ENCODE data around the gene TRPC4AP. TPM values are rescaled to one million over a fixed set of nuclear protein-coding genes. Genes with fewer than 3 reads are reported as not detected.
A peak's percentile ranks its signal among the peaks of the same experiment; 100 is the strongest.

Gene TRPC4AP
- polyA plus RNA-seq, 2 of the 4 experiments (the other 2 are of a cell fraction) = 51.4 to 55.3 TPM

- POLR2A ChIA-PET = no interaction called here
- TF ChIP-seq MAFK (IDR thresholded peaks at IDR 0.05; ENCODE audit: partially characterized antibody) = peak; percentile 93
- TF ChIP-seq USF2 (IDR thresholded peaks at IDR 0.05) = no peak
- peak; percentile 27; the same call in 1 of the 2 replicates for TF ChIP-seq HOXB5 (CRISPR knock-in tag; IDR thresholded peaks at IDR 0.05)
- TF ChIP-seq MYC (IDR thresholded peaks at IDR 0.05; ENCODE audit: borderline replicate concordance, low read length) = no peak
- TF ChIP-seq HOXB13 (CRISPR knock-in tag; IDR thresholded peaks at IDR 0.05; ENCODE audit: low read depth) = peak; percentile 74; the same call in 1 of the 2 replicates
- TF ChIP-seq NFE2L2 (conservative IDR thresholded peaks at IDR 0.05; ENCODE audit: low read length) = peak; percentile 89
- no peak for TF ChIP-seq CHD2 (IDR thresholded peaks at IDR 0.05; ENCODE audit: low read length, partially characterized antibody)
- 0 out of 2 replicates have a peak, but pooled peaks have one; percentile 33 for TF ChIP-seq TP53 (CRISPR knock-in tag; IDR thresholded peaks at IDR 0.05)
- TF ChIP-seq ZFP36 (IDR thresholded peaks at IDR 0.05; ENCODE audit: borderline replicate concordance, partially characterized antibody) = peak; percentile 69
- H3K4me3 ChIP-seq = no peak overlapping the region
- H3K4me2 ChIP-seq = peak overlapping the region; percentile 22; the same call in 1 of the 3 replicates
- ATAC-seq (no peak), DNase-seq (ENCODE audit: low read depth in 1 of 2, low spot score in 1 of 2) (peak in 1 of 2 experiments; percentile 41), FAIRE-seq (no peak)
- H3K4me1 ChIP-seq = peaks cover 52% of the 10 kb centered on the region
- peak overlapping the region; percentile 71 to 78 for H3K27ac ChIP-seq
- 80% methylated on average over 5 of the region's 5 CpGs for WGBS (ENCODE audit: missing lambda C conversion rate)
- H3K9me3 ChIP-seq = no peaks in the 10 kb centered on the region
- CTCF ChIA-PET = interaction anchor here (0.5 to 3.3 kb wide), 6 partner anchors 38 to 308 kb away, joined by 3 to 14 read pairs (median 3); no protein-coding TSS in a partner anchor
Observed at GRCh38 chr20:35133735-35134134, 41.1 kb upstream of the TRPC4AP start.

- TF ChIP-seq MAX (IDR thresholded peaks at IDR 0.05) = no peak
- TF ChIP-seq KDM5A (IDR thresholded peaks at IDR 0.05) = no peak
- TF ChIP-seq HMGXB4 (CRISPR knock-in tag; IDR thresholded peaks at IDR 0.05; ENCODE audit: borderline replicate concordance) = no peak
- no peak for TF ChIP-seq PHF8 (IDR thresholded peaks at IDR 0.05; ENCODE audit: borderline replicate concordance, low read depth)
- no peak for TF ChIP-seq CBX2 (IDR thresholded peaks at IDR 0.05; ENCODE audit: borderline replicate concordance, low read depth)
- no peak for TF ChIP-seq SREBF2 (IDR thresholded peaks at IDR 0.05)
- TF ChIP-seq BHLHE40 (IDR thresholded peaks at IDR 0.05; ENCODE audit: low read depth, low read length) = no peak
- TF ChIP-seq RAD21 (conservative IDR thresholded peaks at IDR 0.05 in 1 of 2, IDR thresholded peaks at IDR 0.05 in 1 of 2) = no peak
- TF ChIP-seq RFX5 (IDR thresholded peaks at IDR 0.05) = no peak
- TF ChIP-seq MAZ (IDR thresholded peaks at IDR 0.05; ENCODE audit: borderline replicate concordance, low read depth, low read length) = no peak
- 96% methylated on average over 5 of the region's 5 CpGs for WGBS (ENCODE audit: missing lambda C conversion rate)
- DNase-seq (ENCODE audit: low read depth in 1 of 2, low spot score in 1 of 2) (no peak), ATAC-seq (no peak), FAIRE-seq (no peak)
- Histone ChIP-seq H3K4me3 (no peak overlapping the region), H3K4me2 (no peak overlapping the region), H3K9me3 (no peaks in the 10 kb centered on the region), H3K27ac (peak overlapping the region; percentile 71 to 78; a peak in 5 of 6 replicates), H3K4me1 (peaks cover 52% of the 10 kb centered on the region)
- ChIA-PET POLR2A (interaction anchor here (0.7 kb wide), 1 partner anchor 14 kb away, joined by 4 read pairs; the partner anchor contains the start of gene EDEM2), CTCF (interaction anchor here (0.5 to 3.3 kb wide), 3 partner anchors 37 to 309 kb away, joined by 3 to 14 read pairs (median 4); no protein-coding TSS in a partner anchor)
Observed at GRCh38 chr20:35133031-35133430, 40.4 kb upstream of the TRPC4AP start.

- 95% methylated on average over 4 of the region's 4 CpGs for WGBS (ENCODE audit: missing lambda C conversion rate)
- CTCF ChIA-PET = interaction anchor here (0.6 to 3.3 kb wide), 6 partner anchors 10 to 137 kb away, joined by 3 to 14 read pairs (median 6); no protein-coding TSS in a partner anchor
- TF ChIP-seq BHLHE40 (IDR thresholded peaks at IDR 0.05; ENCODE audit: low read depth, low read length) (no peak), HES2 (IDR thresholded peaks at IDR 0.05) (no peak), HEYL (CRISPR knock-in tag; IDR thresholded peaks at IDR 0.05) (no peak), SMC3 (IDR thresholded peaks at IDR 0.05) (no peak), EHMT2 (IDR thresholded peaks at IDR 0.05; ENCODE audit: low read depth) (no peak), EP300 (IDR thresholded peaks at IDR 0.05) (no peak), RARB (CRISPR knock-in tag; IDR thresholded peaks at IDR 0.05) (no peak), JUN (IDR thresholded peaks at IDR 0.05) (no peak), CHD4 (IDR thresholded peaks at IDR 0.05; ENCODE audit: borderline replicate concordance) (no peak), SREBF2 (IDR thresholded peaks at IDR 0.05) (no peak), HMGXB4 (CRISPR knock-in tag; IDR thresholded peaks at IDR 0.05; ENCODE audit: borderline replicate concordance) (no peak), CBX2 (IDR thresholded peaks at IDR 0.05; ENCODE audit: borderline replicate concordance, low read depth) (no peak), RCOR1 (IDR thresholded peaks at IDR 0.05; ENCODE audit: low read depth, low read length) (no peak), MAZ (IDR thresholded peaks at IDR 0.05; ENCODE audit: borderline replicate concordance, low read depth, low read length) (no peak)
- POLR2A ChIA-PET = no interaction called here
- Histone ChIP-seq H3K27ac (peak overlapping the region in 1 of 2 experiments; percentile 78; a peak in 1 of 6 replicates), H3K4me1 (peaks cover 50% of the 10 kb centered on the region), H3K4me2 (no peak overlapping the region), H3K9me3 (no peaks in the 10 kb centered on the region), H3K4me3 (no peak overlapping the region)
- DNase-seq (ENCODE audit: low read depth in 1 of 2, low spot score in 1 of 2) (no peak), FAIRE-seq (no peak), ATAC-seq (no peak)
Observed at GRCh38 chr20:35131934-35132333, 39.3 kb upstream of the TRPC4AP start.
